ENCODE measurements around the gene PRMT9. TPM values are rescaled to one million over a fixed set of nuclear protein-coding genes. Genes with fewer than 3 reads are reported as not detected.

PRMT9 gene
- total RNA-seq, 1 donor from 2014 or later, result 5.0 TPM

GRCh38 chr4:147610686-147611085 is 73.3 kb downstream of the PRMT9 start:
- Histone ChIP-seq H3K9me3 (replicated peaks) (no peaks in the 10 kb centered on the region), H3K36me3 (no peaks in the 10 kb centered on the region), H3K27me3 (ENCODE audit: low read depth) (no peaks in the 10 kb centered on the region), H3K4me3 (no peak overlapping the region), H3K27ac (replicated peaks) (no peak overlapping the region), H3K4me1 (no peaks in the 10 kb centered on the region)
- DNase-seq, result no peak
- intact Hi-C loops (cut with micrococcal nuclease), result no loop called here
- no peak for TF ChIP-seq CTCF (IDR thresholded peaks at IDR 0.05; ENCODE audit: borderline replicate concordance)

- no peaks in the 10 kb centered on the region for H3K27me3 ChIP-seq (ENCODE audit: low read depth)
- H3K4me3 ChIP-seq, result no peak overlapping the region
- intact Hi-C loops (cut with micrococcal nuclease), result no loop called here
- DNase-seq, result no peak
- no peaks in the 10 kb centered on the region for H3K36me3 ChIP-seq
- H3K4me1 ChIP-seq, result no peaks in the 10 kb centered on the region
- H3K9me3 ChIP-seq (replicated peaks), result no peaks in the 10 kb centered on the region
- no peak overlapping the region for H3K27ac ChIP-seq (replicated peaks)
- TF ChIP-seq CTCF (IDR thresholded peaks at IDR 0.05; ENCODE audit: borderline replicate concordance), result no peak
Measured at GRCh38 chr4:147607471-147607870, 76.5 kb downstream of the PRMT9 start.

DNA sequence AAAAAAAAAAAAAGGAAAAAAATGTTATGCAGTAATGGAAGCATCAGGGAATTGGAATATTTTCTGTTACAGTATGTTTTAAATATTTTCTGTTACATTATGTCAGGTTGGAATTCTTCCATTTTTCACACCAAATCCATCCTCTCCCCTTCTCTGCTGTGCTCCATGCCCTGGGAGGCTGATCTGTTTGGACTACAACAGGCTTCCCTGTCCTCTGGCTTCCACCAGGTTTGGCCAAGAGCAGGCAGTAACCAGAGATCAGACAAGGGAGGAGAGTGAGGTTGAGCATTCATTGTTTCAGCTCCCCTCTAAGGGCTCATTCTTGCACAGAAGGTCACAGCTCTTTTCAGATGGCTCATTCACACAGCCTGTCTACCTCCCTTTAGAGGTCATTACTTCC is 78.5 kb downstream of the PRMT9 start:
- Histone ChIP-seq H3K9me3 (replicated peaks) (no peaks in the 10 kb centered on the region), H3K4me1 (no peaks in the 10 kb centered on the region), H3K27ac (replicated peaks) (no peak overlapping the region), H3K4me3 (no peak overlapping the region), H3K27me3 (ENCODE audit: low read depth) (no peaks in the 10 kb centered on the region), H3K36me3 (no peaks in the 10 kb centered on the region)
- no peak for DNase-seq
- intact Hi-C loops (cut with micrococcal nuclease), result no loop called here
- TF ChIP-seq CTCF (IDR thresholded peaks at IDR 0.05; ENCODE audit: borderline replicate concordance), result no peak

GRCh38 chr4:147599769-147600168 is 84.2 kb downstream of the PRMT9 start:
- H3K4me3 ChIP-seq, result no peak overlapping the region
- no peaks in the 10 kb centered on the region for H3K36me3 ChIP-seq
- H3K27me3 ChIP-seq (ENCODE audit: low read depth), result no peaks in the 10 kb centered on the region
- no peaks in the 10 kb centered on the region for H3K9me3 ChIP-seq (replicated peaks)
- H3K27ac ChIP-seq (replicated peaks), result no peak overlapping the region
- no peak for DNase-seq
- no peak for TF ChIP-seq CTCF (IDR thresholded peaks at IDR 0.05; ENCODE audit: borderline replicate concordance)
- intact Hi-C loops (cut with micrococcal nuclease), result loop anchor here (10.0 kb wide), 1 partner anchor 495 kb away; no protein-coding TSS in a partner anchor
- H3K4me1 ChIP-seq, result no peaks in the 10 kb centered on the region

DNA sequence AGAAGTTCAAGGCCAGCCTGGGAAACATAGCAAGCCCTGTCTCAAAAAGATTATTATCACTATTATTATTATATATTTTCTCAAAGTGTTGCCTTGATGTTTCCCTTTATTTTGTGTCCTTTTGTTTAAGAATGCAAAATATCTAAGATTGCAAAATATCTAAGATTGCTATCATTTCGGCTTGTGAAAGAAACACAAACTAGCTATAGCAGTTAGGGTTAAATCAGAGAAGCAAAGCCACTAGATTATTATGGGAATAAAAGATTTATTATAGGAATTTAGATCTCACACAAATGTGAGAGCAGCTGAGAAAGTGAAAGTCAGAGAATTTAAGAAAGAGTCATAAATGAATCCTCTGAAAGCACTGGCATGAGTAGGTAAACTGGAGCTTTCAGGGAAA is 84.8 kb downstream of the PRMT9 start:
- intact Hi-C loops (cut with micrococcal nuclease), result loop anchor here (10.0 kb wide), 1 partner anchor 494 kb away; no protein-coding TSS in a partner anchor
- no peak for DNase-seq
- no peak overlapping the region for H3K4me3 ChIP-seq
- H3K36me3 ChIP-seq, result no peaks in the 10 kb centered on the region
- H3K9me3 ChIP-seq (replicated peaks), result no peaks in the 10 kb centered on the region
- no peaks in the 10 kb centered on the region for H3K27me3 ChIP-seq (ENCODE audit: low read depth)
- no peak for TF ChIP-seq CTCF (IDR thresholded peaks at IDR 0.05; ENCODE audit: borderline replicate concordance)
- H3K4me1 ChIP-seq, result no peaks in the 10 kb centered on the region
- H3K27ac ChIP-seq (replicated peaks), result no peak overlapping the region

GRCh38 chr4:147597561-147597960 is 86.4 kb downstream of the PRMT9 start:
- no peak overlapping the region for H3K27ac ChIP-seq (replicated peaks)
- intact Hi-C loops (cut with micrococcal nuclease), result loop anchor here (10.0 kb wide), 1 partner anchor 493 kb away; no protein-coding TSS in a partner anchor
- DNase-seq, result no peak
- no peaks in the 10 kb centered on the region for H3K36me3 ChIP-seq
- no peak overlapping the region for H3K4me3 ChIP-seq
- TF ChIP-seq CTCF (IDR thresholded peaks at IDR 0.05; ENCODE audit: borderline replicate concordance), result no peak
- no peaks in the 10 kb centered on the region for H3K9me3 ChIP-seq (replicated peaks)
- H3K27me3 ChIP-seq (ENCODE audit: low read depth), result no peaks in the 10 kb centered on the region
- H3K4me1 ChIP-seq, result no peaks in the 10 kb centered on the region
